ENCODE results near the gene ASB18. TPM values are rescaled to one million over a fixed set of nuclear protein-coding genes. Genes with fewer than 3 reads are reported as not detected.

ASB18 gene
- total RNA-seq, 2 donors from 2014 or later, result 1.9 to 7.6 TPM

DNA sequence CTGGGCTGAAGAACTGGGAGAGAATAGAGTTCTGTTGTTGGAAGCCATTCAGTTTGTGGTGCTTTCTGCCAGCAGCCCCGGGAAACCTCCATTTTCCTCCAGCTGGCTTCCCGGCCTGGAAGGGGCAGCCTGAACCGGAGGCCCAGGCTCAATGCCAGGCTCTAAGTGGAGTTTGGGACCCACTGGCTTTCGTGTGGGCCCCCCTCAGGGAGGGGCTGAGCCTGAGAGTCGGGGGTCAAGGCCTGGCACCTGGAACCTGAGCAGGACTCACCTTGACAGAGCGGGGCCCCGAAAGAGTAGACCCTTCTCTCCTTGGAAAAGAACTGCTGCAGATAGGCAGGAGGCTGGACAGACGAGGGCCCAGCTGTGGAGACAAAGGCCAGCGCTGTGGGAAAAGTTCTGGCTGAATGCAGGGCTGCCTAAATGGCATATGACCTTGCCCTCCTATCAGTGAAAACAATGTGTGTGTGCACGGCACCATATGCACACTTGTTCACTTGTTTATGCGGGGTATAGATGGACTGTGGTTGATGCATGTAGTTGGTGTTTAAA is 34.8 kb upstream of the ASB18 start:
- peak; percentile 11 for DNase-seq (ENCODE audit: low spot score)
- no peak overlapping the region for H3K4me3 ChIP-seq
- no peaks in the 10 kb centered on the region for H3K9me3 ChIP-seq
- no peaks in the 10 kb centered on the region for H3K36me3 ChIP-seq
- no peak overlapping the region for H3K27ac ChIP-seq
- TF ChIP-seq CTCF (IDR thresholded peaks at IDR 0.05), result no peak
- no peaks in the 10 kb centered on the region for H3K4me1 ChIP-seq
- no peaks in the 10 kb centered on the region for H3K27me3 ChIP-seq

- Histone ChIP-seq H3K9me3 (no peaks in the 10 kb centered on the region), H3K27me3 (no peaks in the 10 kb centered on the region), H3K36me3 (no peaks in the 10 kb centered on the region), H3K4me3 (no peak overlapping the region), H3K4me1 (no peaks in the 10 kb centered on the region), H3K27ac (no peak overlapping the region)
- DNase-seq (ENCODE audit: low spot score), result peak; percentile 11
- no peak for TF ChIP-seq CTCF (IDR thresholded peaks at IDR 0.05)
Measured at GRCh38 chr2:236295481-236295880, 31.3 kb upstream of the ASB18 start.

GRCh38 chr2:236294647-236295046 is 30.4 kb upstream of the ASB18 start:
- TF ChIP-seq CTCF (IDR thresholded peaks at IDR 0.05), result no peak
- no peak overlapping the region for H3K27ac ChIP-seq
- H3K27me3 ChIP-seq, result no peaks in the 10 kb centered on the region
- peak; percentile 16 for DNase-seq (ENCODE audit: low spot score)
- no peaks in the 10 kb centered on the region for H3K4me1 ChIP-seq
- no peaks in the 10 kb centered on the region for H3K36me3 ChIP-seq
- H3K9me3 ChIP-seq, result no peaks in the 10 kb centered on the region
- H3K4me3 ChIP-seq, result no peak overlapping the region

DNA sequence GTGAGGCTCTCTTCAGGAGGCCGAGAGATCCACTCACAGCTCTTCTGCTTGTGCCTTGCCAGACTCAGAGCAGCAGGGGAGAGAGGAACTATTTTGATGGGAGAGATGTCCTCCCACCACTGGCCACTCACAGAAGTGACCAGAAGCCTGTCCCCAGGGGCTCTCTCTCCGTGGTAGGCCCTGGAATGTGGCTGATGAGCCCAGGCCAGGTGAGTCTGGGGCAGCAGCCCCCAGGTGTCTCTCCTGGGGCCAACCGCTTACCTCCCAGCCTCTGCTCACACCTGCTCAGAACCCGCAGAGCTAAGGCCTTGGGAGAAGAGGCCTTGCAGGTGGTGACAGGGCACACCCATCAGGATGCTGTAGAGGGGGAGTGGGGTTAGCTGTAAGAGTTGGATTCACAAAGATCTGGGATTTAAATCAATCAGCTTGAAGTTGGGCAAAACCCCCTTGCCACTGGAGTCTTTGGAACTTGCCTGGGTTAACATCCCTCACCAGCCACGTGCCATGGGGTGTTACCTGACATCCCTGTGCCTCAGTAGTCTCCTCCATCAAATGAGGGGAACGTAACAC is 29.1 kb upstream of the ASB18 start:
- no peaks in the 10 kb centered on the region for H3K9me3 ChIP-seq
- peak; percentile 38 for DNase-seq (ENCODE audit: low spot score)

DNA sequence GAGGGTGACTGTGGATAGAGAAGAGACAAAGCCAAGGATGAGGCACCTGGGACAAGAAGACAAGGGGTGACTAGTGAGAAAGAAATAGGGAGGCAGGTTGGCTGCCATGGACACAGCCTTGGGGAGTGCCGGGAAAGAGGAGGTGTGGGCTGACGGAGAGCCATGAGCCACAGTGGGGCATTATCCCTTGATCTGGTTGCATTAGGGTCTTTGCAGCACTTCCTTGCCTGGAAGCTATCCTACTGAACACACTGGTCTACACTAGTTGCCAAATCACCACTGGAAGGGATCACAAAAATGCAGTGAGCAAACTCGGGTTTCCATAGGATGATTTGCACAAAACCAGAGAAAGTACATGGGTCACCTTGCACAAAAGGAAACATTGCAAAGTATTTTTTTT is 27.7 kb upstream of the ASB18 start:
- no peaks in the 10 kb centered on the region for H3K4me1 ChIP-seq
- no peaks in the 10 kb centered on the region for H3K27me3 ChIP-seq
- H3K4me3 ChIP-seq, result no peak overlapping the region
- H3K36me3 ChIP-seq, result no peaks in the 10 kb centered on the region
- no peaks in the 10 kb centered on the region for H3K9me3 ChIP-seq
- H3K27ac ChIP-seq, result no peak overlapping the region
- DNase-seq (ENCODE audit: low spot score), result peak; percentile 40
- no peak for TF ChIP-seq CTCF (IDR thresholded peaks at IDR 0.05)

More for the DNA sequence above, 29.1 kb upstream of the ASB18 start:
- no peak overlapping the region for H3K27ac ChIP-seq
- no peak for TF ChIP-seq CTCF (IDR thresholded peaks at IDR 0.05)
- no peaks in the 10 kb centered on the region for H3K4me1 ChIP-seq
- H3K36me3 ChIP-seq, result no peaks in the 10 kb centered on the region
- no peaks in the 10 kb centered on the region for H3K27me3 ChIP-seq
- H3K4me3 ChIP-seq, result no peak overlapping the region

- Histone ChIP-seq H3K36me3 (no peaks in the 10 kb centered on the region), H3K27ac (no peak overlapping the region), H3K4me1 (no peaks in the 10 kb centered on the region), H3K9me3 (no peaks in the 10 kb centered on the region), H3K4me3 (no peak overlapping the region), H3K27me3 (no peaks in the 10 kb centered on the region)
- TF ChIP-seq CTCF (IDR thresholded peaks at IDR 0.05), result no peak
- no peak for DNase-seq (ENCODE audit: low spot score)
Measured at GRCh38 chr2:236291476-236291875, 27.3 kb upstream of the ASB18 start.
